C4-2B (cell line): ENCODE measurements around the gene LCT.

Experiments used
- CTCF ChIP-seq: fragments of 450-650 bp; conservative IDR thresholded peaks from 2 replicates; pipeline ENCODE4 v1.5.1; 2017; ENCODE audit warnings: mild to moderate bottlenecking
- ZFX ChIP-seq: fragments of 450-650 bp; IDR thresholded peaks from 2 replicates; pipeline ENCODE4 v1.6.1; 2017

GRCh38 chr2:135783439-135783838 is 53.5 kb downstream of the LCT start:
- TF ChIP-seq CTCF (no peak), ZFX (no peak)
